ENCODE results near the gene CPSF7.

DNA sequence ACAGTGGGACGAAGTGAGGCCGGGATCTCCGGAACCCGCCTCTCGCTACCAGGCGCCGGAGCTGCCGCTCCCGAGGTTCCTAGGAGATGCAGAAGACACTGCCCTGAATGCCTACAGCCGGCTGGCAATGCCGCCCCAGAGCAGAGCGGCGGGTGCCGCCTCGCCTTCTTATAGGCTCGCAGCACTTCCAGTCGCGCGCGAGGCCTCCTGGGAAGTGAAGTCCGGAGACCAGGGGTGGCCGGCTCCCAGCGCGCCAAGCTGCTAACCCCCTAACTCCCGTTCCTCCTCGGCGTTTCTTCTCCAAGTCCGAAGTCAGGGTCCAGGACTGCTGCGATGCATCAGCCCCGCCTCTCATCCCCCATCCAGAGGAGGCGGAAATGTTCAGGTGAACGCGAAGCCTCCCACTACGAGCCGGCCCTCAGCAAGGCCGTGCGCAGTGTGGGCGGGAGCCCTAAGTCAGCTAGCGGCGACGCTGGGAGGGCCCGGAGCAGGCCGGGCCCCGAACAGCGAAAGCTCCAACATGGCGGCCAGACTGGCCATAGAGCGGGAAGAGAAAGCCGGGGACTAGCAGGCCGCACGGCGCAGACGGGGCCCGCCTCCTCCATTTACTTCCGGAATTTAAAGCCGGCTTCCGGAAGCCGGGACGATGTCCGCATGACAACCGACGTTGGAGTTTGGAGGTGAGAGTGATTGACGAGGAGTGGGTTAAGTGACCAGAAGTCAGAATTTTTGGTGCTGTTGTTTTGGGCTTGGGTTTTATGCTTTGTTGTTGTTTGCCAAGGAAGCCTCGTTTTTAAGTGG is 67.8 kb downstream of the CPSF7 start, which contains the start of the genes CYB561A3 and TMEM138:
- TF ChIP-seq POLR2AphosphoS5 (IDR thresholded peaks at IDR 0.05; ENCODE audit: low read depth, low read length): peak; percentile 93
- peak; percentile 94 for TF ChIP-seq POLR2A (IDR thresholded peaks at IDR 0.05; ENCODE audit: low read depth, low read length)

Data from GM12892 (cell line).